Measurements from ENCODE around the gene WDR7. TPM values are rescaled to one million over a fixed set of nuclear protein-coding genes. Genes with fewer than 3 reads are reported as not detected.

Gene WDR7
- 36.4 and 42.5 TPM in 2 replicates for total RNA-seq

DNA sequence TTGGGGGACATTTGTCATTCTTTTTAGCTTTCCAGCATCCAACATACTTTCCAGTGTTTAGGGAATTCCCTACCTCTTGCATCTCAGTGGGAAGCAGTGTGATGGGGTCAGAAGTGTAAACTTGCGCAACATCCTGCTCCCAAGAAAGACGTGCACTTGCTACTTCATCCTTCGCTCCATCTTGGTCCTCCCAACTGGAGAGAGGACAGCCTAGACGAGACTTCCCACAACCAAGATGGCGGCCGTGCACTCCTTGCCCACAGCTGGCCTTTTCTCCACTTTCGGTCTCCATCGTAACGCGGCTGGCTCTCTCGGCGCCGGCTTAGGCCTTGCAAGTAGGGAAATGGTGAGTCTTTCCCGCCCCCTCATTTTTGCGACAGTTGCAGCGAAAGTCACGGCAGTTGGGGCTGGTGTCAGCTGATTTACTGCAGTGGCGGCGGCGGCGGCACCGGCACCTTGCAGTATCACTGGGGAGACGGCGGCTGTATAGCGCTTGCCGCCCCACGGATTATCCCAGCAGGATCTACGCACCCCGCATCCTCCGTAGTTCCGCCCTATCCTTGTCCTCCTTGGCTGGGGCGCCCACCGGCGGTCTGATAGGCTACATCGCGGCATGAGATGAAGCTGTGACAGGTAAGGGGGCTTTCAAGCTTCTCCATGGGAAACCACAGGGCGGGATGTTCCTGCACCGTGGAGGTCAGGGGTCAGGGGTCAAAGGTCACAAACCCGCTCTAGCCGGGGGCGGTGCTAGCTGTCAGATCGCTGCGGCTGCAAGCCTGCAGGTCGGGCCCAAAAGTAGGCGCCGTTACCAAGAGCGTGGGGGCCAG lies at the start of gene WDR7:
Gene WDR7, plus strand, starts transcription at position 416 of the 827 bp plus-strand sequence. CDS start 21,157 bp downstream, outside the sequence.
- intact Hi-C loops (cut with micrococcal nuclease): loop anchor here (1.0 to 10.0 kb wide), 6 partner anchors 13 to 1062 kb away; partner anchors contain the start of genes FECH, TCF4 and TXNL1

DNA sequence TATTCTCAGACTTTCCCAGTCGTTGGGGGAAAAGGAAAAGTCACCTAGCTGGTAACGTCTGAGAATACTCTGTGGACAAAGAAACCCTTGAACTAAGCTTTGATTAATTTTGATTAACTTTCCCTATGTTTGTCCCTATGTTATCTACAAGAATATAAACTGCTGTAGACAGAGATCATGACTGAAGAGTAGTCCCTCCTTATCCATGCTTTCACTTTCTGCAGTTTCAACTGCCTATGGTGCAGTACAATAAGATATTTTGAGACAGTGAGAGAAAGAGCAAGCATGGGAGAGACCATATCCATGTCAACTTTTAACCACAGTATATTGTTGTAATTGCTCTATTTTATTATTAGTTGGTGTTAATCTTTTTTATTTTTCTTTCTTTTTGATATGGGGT lies 44.5 kb upstream of the WDR7 start:
- intact Hi-C loops (cut with micrococcal nuclease): no loop called here

DNA sequence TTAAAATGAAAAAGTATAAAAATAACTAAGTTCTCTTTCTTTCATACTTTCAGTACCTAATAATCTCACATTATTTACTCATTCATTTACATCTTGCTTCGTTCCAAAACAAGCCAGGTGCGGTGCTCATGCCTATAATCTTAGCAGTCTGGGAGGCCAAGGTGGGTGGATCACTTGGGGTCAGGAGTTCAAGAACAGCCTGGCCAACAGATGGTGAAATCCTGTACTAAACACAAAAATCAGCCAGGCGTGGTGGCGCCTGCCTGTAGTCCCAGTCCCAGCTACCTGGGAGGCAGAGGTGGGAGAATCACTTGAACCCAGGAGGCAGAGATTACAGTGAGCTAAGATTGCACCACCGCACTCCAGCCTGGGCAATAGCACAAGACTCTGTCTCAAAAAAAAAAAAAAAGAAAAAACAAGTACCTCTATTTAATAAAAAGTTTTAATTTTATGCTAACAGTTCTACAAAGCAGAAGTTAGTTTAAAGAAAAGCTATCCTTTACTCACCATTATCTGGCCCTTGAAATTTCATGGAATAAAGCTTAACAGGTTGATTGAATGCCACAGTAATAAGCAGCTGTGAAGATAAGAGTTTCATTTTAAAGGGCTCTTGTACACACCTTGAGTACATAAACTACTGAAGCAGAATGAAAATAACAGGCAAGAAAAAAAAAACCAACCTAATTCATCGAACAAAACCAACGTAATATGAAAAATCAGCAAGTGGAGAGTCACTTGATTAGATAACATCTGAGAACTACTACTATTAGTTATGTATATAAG lies 35.2 kb upstream of the WDR7 start:
- intact Hi-C loops (cut with micrococcal nuclease): no loop called here

DNA sequence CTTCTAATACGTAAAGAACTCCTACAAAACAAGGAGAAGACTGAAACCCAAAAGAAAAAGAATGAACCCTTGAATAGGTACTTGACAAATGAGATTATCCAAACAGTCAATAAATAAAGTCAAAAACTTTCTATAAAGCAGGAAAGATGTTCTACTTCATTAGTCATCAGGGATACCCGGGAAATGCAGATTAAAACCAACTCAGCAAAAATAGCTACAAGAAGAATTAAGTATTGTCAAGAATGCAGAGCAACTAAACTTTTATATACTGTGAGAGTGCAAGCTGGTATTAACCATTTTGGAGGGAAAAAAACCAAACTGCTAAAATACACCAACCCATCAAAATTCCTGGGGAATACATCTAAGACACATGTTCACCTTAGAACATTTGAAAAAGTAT lies 23.2 kb upstream of the WDR7 start:
- intact Hi-C loops (cut with micrococcal nuclease): no loop called here

DNA sequence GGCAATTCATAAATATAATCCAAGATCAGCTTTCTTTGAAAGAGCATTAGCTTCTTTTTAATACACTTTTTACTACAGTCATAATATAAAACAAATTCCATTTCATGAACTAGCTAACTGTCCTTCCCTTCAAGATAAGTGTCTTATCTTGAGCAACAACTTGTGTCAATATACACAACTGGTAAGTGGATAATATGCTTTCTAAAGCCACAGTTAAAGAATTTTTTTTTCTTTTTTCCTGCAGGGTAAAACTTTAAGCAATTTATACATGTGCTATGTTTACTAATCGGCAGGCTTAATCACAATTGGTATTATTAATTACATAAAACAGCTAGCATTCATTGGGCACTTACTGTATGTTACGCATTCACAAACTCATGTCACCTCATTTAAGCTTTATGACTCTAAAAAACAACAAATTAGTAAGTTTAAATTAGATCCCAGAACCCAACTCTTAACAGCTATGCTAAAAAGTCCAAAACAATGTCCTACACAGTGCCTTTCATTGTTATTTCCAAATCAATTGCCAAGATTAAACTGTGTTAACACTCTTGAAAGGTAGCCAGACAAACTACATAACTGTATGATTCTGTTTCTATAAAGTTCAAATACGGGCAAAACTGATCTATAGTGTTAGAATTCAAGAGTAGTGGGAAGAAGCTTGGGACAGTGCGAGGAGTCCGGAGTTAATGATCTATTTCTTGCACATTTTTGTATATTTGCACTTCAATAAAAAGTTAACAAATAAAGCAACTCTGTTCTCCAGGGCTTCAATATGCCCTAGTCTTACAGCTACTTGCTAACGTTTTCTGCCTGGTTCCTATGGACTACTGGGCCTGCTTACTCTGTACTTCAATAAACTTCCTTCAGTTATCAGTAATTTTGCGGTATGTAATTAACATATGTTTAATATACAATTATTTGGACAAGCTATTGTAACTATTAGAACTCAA lies 18.8 kb upstream of the WDR7 start:
- intact Hi-C loops (cut with micrococcal nuclease): no loop called here

DNA sequence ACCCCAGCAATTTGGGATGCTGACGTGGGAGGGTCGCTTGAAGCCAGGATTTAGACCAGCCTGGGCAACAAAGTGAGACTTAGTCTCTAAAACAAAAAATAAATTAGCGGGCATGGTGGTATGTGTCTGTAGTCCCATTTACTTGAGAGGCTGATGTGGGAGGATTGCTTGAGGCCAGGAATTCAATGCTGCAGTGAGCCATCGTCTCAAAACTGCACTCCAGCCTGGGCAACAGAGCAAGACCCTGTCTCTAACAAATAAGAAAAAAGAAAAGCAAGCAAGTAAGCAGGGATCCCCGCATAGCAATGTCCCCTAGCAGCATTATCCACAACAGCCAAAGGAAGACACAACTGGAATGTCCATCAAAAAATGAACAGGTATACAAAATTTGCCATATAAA lies 16.2 kb upstream of the WDR7 start:
- intact Hi-C loops (cut with micrococcal nuclease): loop anchor here (5.0 kb wide), 2 partner anchors 72 to 1158 kb away; no protein-coding TSS in a partner anchor

DNA sequence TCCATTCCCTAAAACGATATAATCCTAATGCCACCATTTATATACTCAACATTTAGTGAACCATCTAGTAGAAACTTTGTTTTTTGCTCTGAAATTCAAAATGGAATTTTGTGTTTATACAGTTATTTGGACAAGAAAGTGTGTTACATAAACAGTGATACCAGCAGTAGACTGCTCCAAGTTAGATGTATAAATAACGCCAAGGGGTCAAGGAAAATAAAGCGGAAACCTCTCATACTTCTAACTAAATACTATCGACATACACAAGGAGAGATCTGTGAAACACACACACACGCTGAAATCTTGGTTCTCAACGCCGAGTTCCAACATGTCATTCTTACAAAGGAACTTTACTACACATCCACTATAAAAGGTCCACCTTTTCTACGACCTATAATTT lies 14.0 kb upstream of the WDR7 start:
- intact Hi-C loops (cut with micrococcal nuclease): loop anchor here (5.0 kb wide), 2 partner anchors 70 to 1160 kb away; no protein-coding TSS in a partner anchor

DNA sequence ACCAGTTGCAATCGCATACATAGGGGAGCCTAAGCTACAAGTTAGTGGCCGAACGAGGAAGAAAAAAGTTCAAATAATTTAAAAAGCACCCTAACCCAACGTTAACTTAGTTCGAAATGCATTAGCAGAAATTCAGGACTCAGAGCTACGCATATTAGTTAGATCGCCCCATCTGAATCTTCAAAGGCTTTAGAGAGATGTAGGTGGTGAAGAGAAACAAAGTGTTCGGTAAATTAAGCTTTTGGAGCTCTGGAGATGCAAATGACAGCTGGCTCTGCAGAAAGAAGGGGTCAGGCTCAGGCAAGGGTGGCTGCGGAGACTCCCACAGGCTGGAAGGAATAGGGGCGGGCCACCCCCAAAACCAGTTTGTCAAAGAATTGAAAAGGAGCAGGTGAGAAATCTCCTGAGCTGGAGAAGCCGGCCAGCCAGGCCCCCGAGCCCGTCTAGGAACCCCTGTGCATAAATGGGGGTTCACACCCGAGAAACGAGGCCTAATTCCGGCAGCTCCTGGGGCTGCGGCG lies 13.4 kb upstream of the WDR7 start:
- intact Hi-C loops (cut with micrococcal nuclease): loop anchor here (1.0 to 5.0 kb wide), 6 partner anchors 14 to 1160 kb away; partner anchors contain the start of genes NARS1, TCF4 and WDR7

DNA sequence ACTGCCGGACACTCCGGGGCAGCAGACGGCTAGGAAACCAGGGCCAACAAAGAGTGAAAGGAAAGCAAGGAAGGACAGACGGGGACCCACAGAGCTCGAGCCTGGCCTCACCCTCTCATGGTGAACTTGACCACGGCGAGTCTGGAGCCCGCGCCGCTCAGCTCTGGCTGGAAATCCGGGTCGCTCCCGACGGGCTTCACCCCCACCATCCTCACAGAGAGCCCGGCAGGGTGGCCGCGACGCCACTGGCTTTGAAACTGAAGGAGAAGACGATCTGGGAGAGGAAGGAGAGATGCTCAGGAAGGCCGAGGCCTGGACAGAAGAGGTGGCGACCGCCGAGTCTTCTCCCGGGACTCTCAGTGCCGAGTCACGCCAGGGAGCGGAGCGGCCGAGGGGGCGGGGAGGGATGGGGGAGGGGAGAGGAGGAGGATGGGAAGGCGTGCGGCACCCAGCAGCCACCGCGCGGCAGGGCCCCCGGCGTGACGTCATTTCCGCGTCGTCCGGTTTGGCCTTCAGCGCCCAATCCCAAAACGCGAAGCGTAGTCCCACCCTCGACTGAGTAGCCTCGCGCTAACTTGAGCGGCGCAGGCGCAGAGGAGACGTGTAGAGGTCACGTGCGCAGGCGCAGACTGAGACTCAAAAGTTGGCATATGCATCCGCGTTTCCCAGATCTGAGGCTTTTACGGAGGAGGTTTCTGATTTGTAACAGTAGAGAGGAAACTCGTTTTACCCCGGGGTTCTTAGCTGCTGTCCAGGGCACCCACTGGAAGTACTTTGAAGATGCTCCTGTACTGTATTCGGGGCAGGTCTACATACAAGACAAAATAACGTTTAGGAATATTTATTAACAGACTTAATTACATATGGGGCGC lies 12.7 kb upstream of the WDR7 start, which contains the start of gene TXNL1:
Gene TXNL1, minus strand, starts transcription at position 361 of the 872 bp plus-strand sequence. Its CDS starts 152 bp downstream, at position 209.
- intact Hi-C loops (cut with micrococcal nuclease): loop anchor here (1.0 to 5.0 kb wide), 6 partner anchors 13 to 1161 kb away; partner anchors contain the start of genes NARS1, TCF4 and WDR7

DNA sequence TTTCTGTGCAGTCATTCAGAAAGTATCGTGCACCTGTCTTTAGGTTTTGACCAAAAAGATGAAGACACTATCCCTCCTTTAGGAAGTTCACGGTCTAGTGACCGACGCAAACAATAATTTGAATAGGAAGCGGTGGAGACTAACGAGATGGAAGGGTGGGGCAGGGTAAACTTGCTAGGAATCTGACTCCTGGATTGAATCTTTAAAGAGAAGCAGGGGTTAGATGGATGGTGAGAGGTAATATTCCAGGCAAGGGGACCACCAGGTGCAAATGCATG lies 12.1 kb upstream of the WDR7 start:
- intact Hi-C loops (cut with micrococcal nuclease): loop anchor here (2.0 to 5.0 kb wide), 3 partner anchors 68 to 1162 kb away; partner anchors contain the start of gene NARS1

DNA sequence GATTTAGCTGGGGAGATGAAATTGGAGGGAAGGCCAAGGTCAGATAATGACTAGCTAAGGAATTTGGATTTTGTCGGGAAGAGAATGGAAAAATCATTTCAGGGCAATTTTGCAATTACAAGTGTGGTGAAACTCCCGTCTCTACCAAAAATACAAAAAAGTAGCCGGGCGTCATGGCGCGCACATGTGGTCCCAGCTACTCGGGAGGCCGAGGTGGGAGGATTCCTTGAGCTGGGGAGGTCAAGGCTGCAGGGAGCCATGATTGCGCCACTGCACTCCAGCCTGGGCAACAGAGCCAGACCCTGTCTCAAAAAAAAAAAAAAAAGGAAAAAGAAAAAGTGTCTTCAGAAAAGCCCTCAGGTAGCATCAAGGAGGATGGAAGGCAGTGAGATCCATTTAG lies 11.6 kb upstream of the WDR7 start:
- intact Hi-C loops (cut with micrococcal nuclease): loop anchor here (2.0 to 5.0 kb wide), 3 partner anchors 68 to 1162 kb away; partner anchors contain the start of gene NARS1

DNA sequence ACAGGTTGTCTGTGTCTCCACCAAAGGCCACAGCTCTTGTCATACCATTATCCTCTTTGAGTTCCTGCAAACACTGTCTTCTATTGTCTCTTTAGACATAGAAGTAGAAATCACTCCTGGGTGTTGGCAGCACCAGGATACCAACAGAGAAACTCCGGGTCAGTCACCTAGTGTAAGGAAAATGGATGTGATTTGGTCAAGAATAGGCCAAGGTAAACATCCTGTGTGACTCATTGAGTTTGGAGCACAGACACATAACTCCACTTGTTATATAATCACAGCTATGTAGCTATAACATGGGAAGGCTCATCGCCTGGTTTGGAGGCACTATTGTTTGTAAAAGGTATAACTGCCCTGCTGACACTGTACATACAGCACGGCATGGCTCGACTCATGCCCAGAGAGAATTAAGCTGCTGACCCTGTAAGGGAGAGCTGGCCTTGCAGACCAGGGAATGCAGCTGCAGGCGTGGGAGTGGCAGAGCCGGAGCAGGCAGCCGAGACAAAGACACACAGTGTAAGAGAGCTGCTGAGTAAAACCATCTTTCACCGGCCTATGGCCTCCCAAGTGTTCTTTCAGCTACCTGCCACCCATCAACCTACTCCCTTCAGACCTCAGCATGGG lies 9.3 kb upstream of the WDR7 start:
- intact Hi-C loops (cut with micrococcal nuclease): no loop called here

DNA sequence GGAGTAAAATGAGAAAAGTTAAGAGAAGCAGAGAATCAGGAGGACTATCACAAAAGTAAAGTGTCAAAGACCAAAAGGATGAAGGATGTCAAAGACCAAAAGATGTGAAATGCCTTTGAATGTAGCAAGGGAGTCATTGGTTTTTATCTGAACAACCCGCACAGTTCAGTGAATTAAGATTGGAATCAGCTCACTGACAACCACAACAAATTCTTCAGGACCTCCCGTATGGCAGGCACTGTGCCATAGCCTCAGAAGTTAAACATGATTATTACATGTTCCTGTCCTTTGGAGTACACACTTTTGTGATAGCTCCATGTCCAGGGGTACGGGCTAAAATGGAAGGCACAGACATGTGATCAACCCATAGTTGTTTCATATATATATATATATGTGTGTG lies 7.8 kb upstream of the WDR7 start:
- intact Hi-C loops (cut with micrococcal nuclease): no loop called here

DNA sequence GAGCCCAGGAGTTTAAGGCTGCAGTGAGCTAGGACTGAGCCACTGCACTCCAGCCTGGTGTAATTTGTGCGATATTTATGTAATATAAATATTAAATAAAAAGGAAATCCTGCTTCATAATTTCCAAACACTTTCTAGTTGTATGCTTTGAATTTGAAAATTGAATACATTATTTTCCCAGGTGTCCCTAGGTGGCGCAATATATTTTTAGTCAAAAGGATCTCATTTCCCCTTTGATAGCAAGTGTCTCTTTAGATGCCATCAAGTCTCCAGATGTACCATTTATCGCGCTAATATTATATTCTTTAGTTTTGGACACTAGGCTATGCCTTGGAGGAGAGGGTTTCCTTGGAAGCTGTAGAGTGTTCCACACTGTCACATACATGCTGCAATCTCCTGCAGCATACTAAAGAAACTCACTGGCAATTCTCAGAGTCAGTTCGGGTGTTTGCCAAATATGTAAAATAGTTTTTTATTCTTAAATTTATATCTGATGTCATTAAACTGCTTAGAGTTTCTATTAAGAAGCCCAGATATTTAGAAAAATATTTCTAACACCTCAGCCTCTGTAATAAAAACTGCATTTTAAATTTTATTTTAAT lies 5.6 kb upstream of the WDR7 start:
- intact Hi-C loops (cut with micrococcal nuclease): no loop called here

DNA sequence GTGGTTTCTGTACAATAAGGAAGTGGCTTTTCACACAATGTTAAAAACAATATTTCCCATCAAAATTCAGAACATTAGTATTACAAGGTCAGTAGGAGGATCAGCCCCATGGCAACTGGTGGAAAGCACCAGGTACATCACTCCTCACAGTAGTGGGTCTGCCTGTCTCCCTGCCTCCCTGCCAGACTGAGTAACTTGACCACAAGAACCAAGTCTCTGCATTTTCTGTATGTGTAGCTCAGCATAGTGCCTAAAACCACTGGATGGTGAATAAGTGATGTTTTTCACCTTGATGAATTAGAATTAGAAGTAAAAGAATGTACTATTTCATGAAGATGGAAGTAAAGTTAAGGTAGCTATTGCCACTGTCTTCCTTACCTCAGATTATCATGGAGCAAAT lies 4.1 kb upstream of the WDR7 start:
- intact Hi-C loops (cut with micrococcal nuclease): no loop called here

DNA sequence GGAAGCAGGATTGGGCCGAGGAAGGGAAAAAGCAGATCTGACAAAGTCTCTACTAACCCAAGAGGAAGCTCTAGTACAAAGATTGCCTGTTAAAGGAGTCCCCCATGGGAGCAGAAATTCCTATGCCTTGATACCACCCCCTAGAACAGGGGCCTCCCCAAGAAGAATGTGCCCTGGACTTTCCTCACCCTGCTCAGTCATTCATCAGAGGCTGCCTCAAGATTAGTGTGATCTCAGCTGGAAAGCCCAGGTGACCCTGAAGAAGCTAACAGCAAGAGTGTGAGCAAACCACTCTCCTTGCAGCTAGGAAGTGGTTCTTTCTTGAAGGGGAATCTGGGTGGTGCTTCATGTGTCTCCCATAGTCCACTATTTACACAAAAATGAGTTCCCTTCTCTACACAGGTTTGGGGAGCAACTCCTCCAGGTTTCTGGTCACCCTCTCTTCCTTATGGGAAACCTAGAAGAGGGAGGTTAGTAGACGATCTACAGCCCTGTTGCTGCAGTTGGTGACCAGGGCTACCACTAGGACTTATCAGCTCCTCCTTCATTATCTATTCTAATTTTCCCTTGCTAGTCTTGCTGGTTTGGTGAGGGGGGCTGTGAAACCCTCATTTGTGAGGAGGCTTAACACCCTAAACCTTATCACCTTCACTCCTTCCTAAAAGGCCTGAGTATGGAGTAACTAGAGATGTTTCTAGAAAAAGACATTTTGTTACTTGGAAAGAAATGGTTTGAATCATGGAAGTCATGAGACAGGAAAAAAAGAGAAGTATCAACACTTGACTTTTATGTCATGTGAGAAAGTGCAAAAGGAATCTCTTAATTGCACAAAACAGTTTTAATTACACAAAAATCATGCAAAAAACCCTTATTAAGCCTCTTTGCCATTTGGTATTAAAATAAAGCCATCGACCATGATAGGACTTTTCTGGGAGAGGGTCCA lies 2.9 kb upstream of the WDR7 start:
- intact Hi-C loops (cut with micrococcal nuclease): no loop called here

DNA sequence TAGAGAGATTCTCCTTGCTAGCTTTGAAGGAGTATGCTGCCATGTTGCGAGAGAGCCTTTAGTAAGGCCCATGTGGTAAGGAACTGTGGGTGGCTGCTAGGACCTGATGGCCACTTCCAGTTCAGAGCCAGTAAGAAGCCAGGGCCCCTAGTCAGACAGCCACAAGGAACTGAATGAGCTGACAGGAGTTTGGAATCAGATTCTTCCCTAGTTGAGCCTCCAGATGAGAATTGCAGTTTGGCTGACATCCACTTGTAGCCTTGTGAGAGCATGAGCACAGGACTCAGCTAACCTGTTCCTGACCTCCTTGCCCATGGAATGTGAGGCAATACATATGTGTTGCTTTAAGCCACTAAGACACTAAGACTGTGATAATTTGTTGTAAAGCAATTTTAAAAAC lies 1.2 kb upstream of the WDR7 start:
- intact Hi-C loops (cut with micrococcal nuclease): loop anchor here (2.0 to 10.0 kb wide), 4 partner anchors 59 to 1061 kb away; partner anchors contain the start of genes FECH and TCF4

DNA sequence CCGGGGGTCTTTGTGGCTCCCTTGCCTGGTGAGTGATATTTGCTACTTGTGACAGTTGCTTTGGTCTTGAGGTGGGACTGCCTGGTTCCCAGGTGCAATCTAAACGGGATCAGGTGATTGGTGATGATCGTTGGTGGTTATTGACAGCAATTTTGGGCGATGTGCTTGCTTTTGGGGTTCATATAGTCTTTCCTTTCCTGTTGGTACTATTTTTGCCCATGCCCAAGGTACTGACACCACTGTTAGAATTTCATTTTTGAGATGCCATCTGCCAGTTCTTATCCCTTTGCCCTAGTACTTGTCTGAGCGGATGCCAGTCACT lies 573 bp downstream of the WDR7 start:
- intact Hi-C loops (cut with micrococcal nuclease): loop anchor here (1.0 to 10.0 kb wide), 6 partner anchors 13 to 1063 kb away; partner anchors contain the start of genes FECH, TCF4 and TXNL1

Measured in T-helper 2 cell treated with Interferon-gamma antibody and Interleukin-4, amounts not matched to agents 100 ng/mL and 5 ng/mL, for 36 hours (primary cell).